Lung (tissue), 13 donors: ENCODE results near the gene THEM5. TPM values are rescaled to one million over a fixed set of nuclear protein-coding genes. Genes with fewer than 3 reads are reported as not detected.

Experiments used
- ATAC-seq: fragments of 200-7000 bp; cut with Tn5 transposase; one replicate; pipeline ENCODE4 v1.9.1; 2020; ENCODE audit warnings: moderate number of reproducible peaks; ENCODE audit not compliant: insufficient read depth, low FRiP score
- DNase-seq, 3 donors: peaks; one replicate each; pipeline ENCODE4 v3.0.0-alpha.2; 2013 to 2017
- H3K27ac ChIP-seq, 2 donors: one replicate each; pipeline ENCODE4 v1.5.1; 2013; ENCODE audit warnings: mild to moderate bottlenecking in 2 of 2, moderate library complexity in 2 of 2, control low read depth in 1 of 2, inconsistent platforms in 1 of 2, low read depth in 1 of 2, low read length in 1 of 2
- H3K27me3 ChIP-seq, 3 donors: one replicate each; pipeline ENCODE4 v1.5.1; 2013; ENCODE audit warnings: low read length in 2 of 3; ENCODE audit not compliant: control insufficient read depth in 3 of 3, insufficient read depth in 3 of 3
- H3K36me3 ChIP-seq, 4 donors: one replicate each; pipeline ENCODE4 v1.5.1; 2013; ENCODE audit warnings: low read length in 4 of 4, mild to moderate bottlenecking in 1 of 4, moderate library complexity in 1 of 4; ENCODE audit not compliant: control insufficient read depth in 4 of 4, insufficient read depth in 4 of 4
- H3K4me1 ChIP-seq, 5 donors: one replicate each; pipeline ENCODE4 v1.5.1; 2013; ENCODE audit warnings: low read length in 5 of 5, mild to moderate bottlenecking in 2 of 5, moderate library complexity in 1 of 5; ENCODE audit not compliant: control insufficient read depth in 5 of 5, insufficient read depth in 5 of 5
- H3K4me3 ChIP-seq: one replicate; pipeline ENCODE4 v1.5.1; 2013; ENCODE audit warnings: mild to moderate bottlenecking, control low read depth, moderate library complexity
- H3K9ac ChIP-seq, 2 donors: one replicate each; pipeline ENCODE4 v1.5.1; 2013; ENCODE audit warnings: low read length in 2 of 2, control low read depth in 1 of 2; ENCODE audit not compliant: insufficient read depth in 1 of 2
- H3K9me3 ChIP-seq, 4 donors: one replicate each; pipeline ENCODE4 v1.5.1; 2013; ENCODE audit warnings: low read length in 3 of 4, mild to moderate bottlenecking in 1 of 4, moderate library complexity in 1 of 4; ENCODE audit not compliant: control insufficient read depth in 4 of 4, insufficient read depth in 3 of 4
- WGBS, 2 donors: extraction: QIAGEN DNeasy Blood & Tissue Kit; methylation state at CpG; one replicate each; pipeline ENCODE4 v1.1.7; 2013; 5-methylcytosine and 5-hydroxymethylcytosine counted together
- polyA plus RNA-seq, 2 donors: library from polyadenylated mRNA; stranded (reverse); fragments of 200-250 nt; gene quantifications; one replicate each; pipeline ENCODE4 v1.2.1, GENCODE V29; 2013
- small RNA-seq: library from RNA; depleted of rRNA; stranded (forward); fragments of <200 nt; gene quantifications from one replicate; pipeline ENCODE3, GENCODE V24; 2014; ENCODE audit warnings: low replicate concordance
- total RNA-seq, 2 donors: library from RNA; depleted of rRNA in 1 of 2; stranded (reverse); fragments of >200 nt in 1 of 2; gene quantifications; one replicate each; pipeline ENCODE4 v1.2.1, GENCODE V29; 2014 to 2021
- TF ChIP-seq, protein P1 (sequence below): IDR thresholded peaks from 2 replicates; pipeline ENCODE4 v1.5.1; 2012; ENCODE audit warnings: mild to moderate bottlenecking; ENCODE audit errors: control extremely low read depth, extremely low read depth
- donor health status: control.
- donor health status: control.
- donor health status: Bipolar disorder and iron deficiency.
- donor health status: healthy.
- donor health status: DM: yes; HTN: yes; CAD: no.

THEM5 gene
- total and polyA plus RNA-seq, 4 donors, result not detected

DNA sequence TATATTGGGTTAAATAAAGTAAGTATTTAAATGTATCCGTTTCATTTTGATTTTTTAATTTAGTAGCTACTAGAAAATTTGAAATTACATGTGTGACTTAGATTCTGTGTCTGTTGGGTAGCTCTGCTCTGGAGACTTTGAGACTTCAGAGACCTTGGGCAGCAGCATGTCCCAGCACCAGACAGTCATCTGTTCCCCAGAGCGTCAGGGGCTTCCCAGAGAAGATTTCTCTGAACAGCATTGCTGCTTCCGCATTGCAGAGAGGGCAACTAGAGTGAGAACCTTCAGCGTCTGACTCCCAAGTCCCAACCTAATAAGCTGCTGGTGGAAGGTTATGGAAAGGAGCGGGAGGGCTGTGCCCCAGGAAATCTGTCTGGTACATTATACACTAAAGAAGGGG is 54.9 kb downstream of the THEM5 start:
- no peak for DNase-seq
- Histone ChIP-seq H3K4me3 (no peak overlapping the region), H3K9ac (no peak overlapping the region), H3K9me3 (no peaks in the 10 kb centered on the region), H3K27ac (no peak overlapping the region), H3K36me3 (no peaks in the 10 kb centered on the region), H3K4me1 (no peaks in the 10 kb centered on the region), H3K27me3 (peaks cover 0 to 20% (median 0%) of the 10 kb centered on the region in 3 donors)
- 92 to 93% methylated on average over 5 of the region's 5 CpGs for WGBS, 2 donors
- TF ChIP-seq, protein P1, sequence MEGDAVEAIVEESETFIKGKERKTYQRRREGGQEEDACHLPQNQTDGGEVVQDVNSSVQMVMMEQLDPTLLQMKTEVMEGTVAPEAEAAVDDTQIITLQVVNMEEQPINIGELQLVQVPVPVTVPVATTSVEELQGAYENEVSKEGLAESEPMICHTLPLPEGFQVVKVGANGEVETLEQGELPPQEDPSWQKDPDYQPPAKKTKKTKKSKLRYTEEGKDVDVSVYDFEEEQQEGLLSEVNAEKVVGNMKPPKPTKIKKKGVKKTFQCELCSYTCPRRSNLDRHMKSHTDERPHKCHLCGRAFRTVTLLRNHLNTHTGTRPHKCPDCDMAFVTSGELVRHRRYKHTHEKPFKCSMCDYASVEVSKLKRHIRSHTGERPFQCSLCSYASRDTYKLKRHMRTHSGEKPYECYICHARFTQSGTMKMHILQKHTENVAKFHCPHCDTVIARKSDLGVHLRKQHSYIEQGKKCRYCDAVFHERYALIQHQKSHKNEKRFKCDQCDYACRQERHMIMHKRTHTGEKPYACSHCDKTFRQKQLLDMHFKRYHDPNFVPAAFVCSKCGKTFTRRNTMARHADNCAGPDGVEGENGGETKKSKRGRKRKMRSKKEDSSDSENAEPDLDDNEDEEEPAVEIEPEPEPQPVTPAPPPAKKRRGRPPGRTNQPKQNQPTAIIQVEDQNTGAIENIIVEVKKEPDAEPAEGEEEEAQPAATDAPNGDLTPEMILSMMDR, result no peak
- ATAC-seq, result no peak

Small RNA genes lying within 50 kb of the gene (small RNA-seq; reads per million reads assigned to genes)
- not detected for gene RF00019

Other genes starting within 250 kb of the THEM5 start
- gene SNX27, start 241.7 kb downstream of the THEM5 start, total RNA-seq, result 10 to 100 TPM; 40.6 to 63.7 TPM
- gene SNX27, start 241.7 kb downstream of the THEM5 start, polyA plus RNA-seq, result 10 to 100 TPM; 12.1 to 12.3 TPM
- under 1 TPM; 0.09 to 0.31 TPM for gene CELF3, start 136.9 kb downstream of the THEM5 start, total RNA-seq
- gene CELF3, start 136.9 kb downstream of the THEM5 start, polyA plus RNA-seq, result under 1 TPM; 0.06 to 0.11 TPM
- 10 to 100 TPM in 1 of 2 donors, 1 to 10 TPM in 1; 8.8 to 17.1 TPM for gene RIIAD1, start 132.2 kb downstream of the THEM5 start, total RNA-seq
- 1 to 10 TPM; 8.6 to 9.3 TPM for gene RIIAD1, start 132.2 kb downstream of the THEM5 start, polyA plus RNA-seq
- 10 to 100 TPM; 55.6 to 55.7 TPM for gene MRPL9, start 90.2 kb downstream of the THEM5 start, total RNA-seq
- 10 to 100 TPM; 51.0 to 68.1 TPM for gene MRPL9, start 90.2 kb downstream of the THEM5 start, polyA plus RNA-seq
- 10 to 100 TPM; 11.6 to 18.1 TPM for gene TDRKH, start 63.2 kb downstream of the THEM5 start, total RNA-seq
- gene TDRKH, start 63.2 kb downstream of the THEM5 start, polyA plus RNA-seq, result 1 to 10 TPM; 5.6 to 6.1 TPM
- under 1 TPM in 1 of 2 donors, not detected in 1; 0.40 TPM for gene LINGO4, start 48.3 kb downstream of the THEM5 start, total RNA-seq
- under 1 TPM; 0.05 to 0.12 TPM for gene LINGO4, start 48.3 kb downstream of the THEM5 start, polyA plus RNA-seq
- gene RORC, start 21.9 kb downstream of the THEM5 start, total RNA-seq, result 10 to 100 TPM; 10.9 to 24.7 TPM
- 1 to 10 TPM; 7.6 to 8.4 TPM for gene RORC, start 21.9 kb downstream of the THEM5 start, polyA plus RNA-seq
- gene C2CD4D, start 13.9 kb downstream of the THEM5 start, total RNA-seq, result under 1 TPM in 1 of 2 donors, not detected in 1; 0.40 TPM
- gene C2CD4D, start 13.9 kb downstream of the THEM5 start, polyA plus RNA-seq, result under 1 TPM; 0.10 to 0.19 TPM
- gene THEM4, start 55.8 kb upstream of the THEM5 start, total RNA-seq, result 10 to 100 TPM; 11.5 to 15.6 TPM
- 10 to 100 TPM; 10.3 to 15.7 TPM for gene THEM4, start 55.8 kb upstream of the THEM5 start, polyA plus RNA-seq
- gene S100A10, start 140.1 kb upstream of the THEM5 start, total RNA-seq, result 100 to 1,000 TPM; 205 to 801 TPM
- gene S100A10, start 140.1 kb upstream of the THEM5 start, polyA plus RNA-seq, result 1,000 to 10,000 TPM in 1 of 2 donors, 100 to 1,000 TPM in 1; 548 to 1,003 TPM
- gene S100A11, start 183.3 kb upstream of the THEM5 start, total RNA-seq, result 100 to 1,000 TPM in 1 of 2 donors, 10 to 100 TPM in 1; 69.4 to 610 TPM
- 1,000 to 10,000 TPM; 2,699 to 3,092 TPM for gene S100A11, start 183.3 kb upstream of the THEM5 start, polyA plus RNA-seq
- gene TCHHL1, start 235.4 kb upstream of the THEM5 start, total RNA-seq, result not detected
- not detected for gene TCHHL1, start 235.4 kb upstream of the THEM5 start, polyA plus RNA-seq